ENCODE data around the gene NSF. TPM values are rescaled to one million over a fixed set of nuclear protein-coding genes. Genes with fewer than 3 reads are reported as not detected.

The NSF gene
- total RNA-seq, 4 donors from 2014 or later, result 24.5 to 80.0 (median 44.6) TPM

- Histone ChIP-seq H3K27me3 (peaks cover 0 to 6% of the 10 kb centered on the region in 2 donors), H3K4me3 (peak overlapping the region; percentile 44 to 68 (median 64)), H3K4me1 (peaks cover 0 to 21% (median 13%) of the 10 kb centered on the region in 4 donors), H3K9me3 (no peaks in the 10 kb centered on the region), H3K27ac (peak overlapping the region; percentile 62 to 87 (median 68)), H3K36me3 (no peaks in the 10 kb centered on the region)
- peak in 2 of 3 donors; percentile 73 to 81 for DNase-seq
- TF ChIP-seq, protein P1, sequence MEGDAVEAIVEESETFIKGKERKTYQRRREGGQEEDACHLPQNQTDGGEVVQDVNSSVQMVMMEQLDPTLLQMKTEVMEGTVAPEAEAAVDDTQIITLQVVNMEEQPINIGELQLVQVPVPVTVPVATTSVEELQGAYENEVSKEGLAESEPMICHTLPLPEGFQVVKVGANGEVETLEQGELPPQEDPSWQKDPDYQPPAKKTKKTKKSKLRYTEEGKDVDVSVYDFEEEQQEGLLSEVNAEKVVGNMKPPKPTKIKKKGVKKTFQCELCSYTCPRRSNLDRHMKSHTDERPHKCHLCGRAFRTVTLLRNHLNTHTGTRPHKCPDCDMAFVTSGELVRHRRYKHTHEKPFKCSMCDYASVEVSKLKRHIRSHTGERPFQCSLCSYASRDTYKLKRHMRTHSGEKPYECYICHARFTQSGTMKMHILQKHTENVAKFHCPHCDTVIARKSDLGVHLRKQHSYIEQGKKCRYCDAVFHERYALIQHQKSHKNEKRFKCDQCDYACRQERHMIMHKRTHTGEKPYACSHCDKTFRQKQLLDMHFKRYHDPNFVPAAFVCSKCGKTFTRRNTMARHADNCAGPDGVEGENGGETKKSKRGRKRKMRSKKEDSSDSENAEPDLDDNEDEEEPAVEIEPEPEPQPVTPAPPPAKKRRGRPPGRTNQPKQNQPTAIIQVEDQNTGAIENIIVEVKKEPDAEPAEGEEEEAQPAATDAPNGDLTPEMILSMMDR (IDR thresholded peaks at IDR 0.05), result peak in 1 of 6 experiments; percentile 5
- peak; percentile 50 to 57 for TF ChIP-seq POLR2A (IDR thresholded peaks at IDR 0.05)
Observed at GRCh38 chr17:46771561-46772474, 181.3 kb downstream of the NSF start.

GRCh38 chr17:46772475-46773220 lies 182.2 kb downstream of the NSF start:
- H3K27me3 ChIP-seq, result peaks cover 0 to 6% of the 10 kb centered on the region in 2 donors
- H3K36me3 ChIP-seq, result no peaks in the 10 kb centered on the region
- peak in 2 of 3 donors; percentile 37 to 45 for DNase-seq
- TF ChIP-seq, protein P1 (IDR thresholded peaks at IDR 0.05), result no peak
- TF ChIP-seq POLR2A (IDR thresholded peaks at IDR 0.05), result no peak
- peak overlapping the region; percentile 44 to 68 (median 64) for H3K4me3 ChIP-seq
- peak overlapping the region; percentile 38 to 87 (median 66) for H3K27ac ChIP-seq
- H3K9me3 ChIP-seq, result no peaks in the 10 kb centered on the region
- H3K4me1 ChIP-seq, result peaks cover 0 to 21% (median 13%) of the 10 kb centered on the region in 4 donors

DNA sequence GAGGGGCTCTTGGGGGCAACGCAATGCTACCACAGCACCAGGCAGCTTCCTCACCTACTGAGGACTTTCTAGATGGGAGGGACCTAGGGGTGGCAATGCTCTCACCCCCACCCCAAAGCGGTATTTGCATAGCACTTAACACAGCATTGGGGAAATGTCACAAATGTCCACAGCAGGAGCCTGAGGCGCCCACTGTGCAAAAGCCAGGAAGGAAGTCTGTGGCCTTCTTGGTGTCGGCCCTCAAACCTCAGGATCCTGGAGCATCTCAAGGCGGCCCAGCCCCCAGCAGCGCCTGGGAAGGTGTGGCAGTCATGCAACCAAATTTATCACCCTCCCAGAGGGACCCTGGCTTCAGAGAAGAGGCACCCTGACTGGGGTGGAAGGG lies 182.7 kb downstream of the NSF start:
- DNase-seq, result peak; percentile 29 to 51 (median 42)
- H3K4me1 ChIP-seq, result peaks cover 0 to 21% (median 13%) of the 10 kb centered on the region in 4 donors
- H3K9me3 ChIP-seq, result no peaks in the 10 kb centered on the region
- H3K36me3 ChIP-seq, result no peaks in the 10 kb centered on the region
- no peak overlapping the region for H3K4me3 ChIP-seq
- peaks cover 0 to 6% of the 10 kb centered on the region in 2 donors for H3K27me3 ChIP-seq
- H3K27ac ChIP-seq, result peak overlapping the region in 1 of 4 donors; percentile 5
- TF ChIP-seq, protein P1 (IDR thresholded peaks at IDR 0.05), result no peak
- no peak for TF ChIP-seq POLR2A (IDR thresholded peaks at IDR 0.05)

GRCh38 chr17:46773676-46774075 lies 183.2 kb downstream of the NSF start:
- Histone ChIP-seq H3K36me3 (no peaks in the 10 kb centered on the region), H3K4me3 (no peak overlapping the region), H3K4me1 (peaks cover 0 to 21% (median 13%) of the 10 kb centered on the region in 4 donors), H3K27me3 (peaks cover 0 to 6% of the 10 kb centered on the region in 2 donors), H3K9me3 (no peaks in the 10 kb centered on the region), H3K27ac (peak overlapping the region in 1 of 4 donors; percentile 5)
- peak in 2 of 3 donors; percentile 36 to 43 for DNase-seq
- TF ChIP-seq, protein P1 (IDR thresholded peaks at IDR 0.05), result no peak
- no peak for TF ChIP-seq POLR2A (IDR thresholded peaks at IDR 0.05)

DNA sequence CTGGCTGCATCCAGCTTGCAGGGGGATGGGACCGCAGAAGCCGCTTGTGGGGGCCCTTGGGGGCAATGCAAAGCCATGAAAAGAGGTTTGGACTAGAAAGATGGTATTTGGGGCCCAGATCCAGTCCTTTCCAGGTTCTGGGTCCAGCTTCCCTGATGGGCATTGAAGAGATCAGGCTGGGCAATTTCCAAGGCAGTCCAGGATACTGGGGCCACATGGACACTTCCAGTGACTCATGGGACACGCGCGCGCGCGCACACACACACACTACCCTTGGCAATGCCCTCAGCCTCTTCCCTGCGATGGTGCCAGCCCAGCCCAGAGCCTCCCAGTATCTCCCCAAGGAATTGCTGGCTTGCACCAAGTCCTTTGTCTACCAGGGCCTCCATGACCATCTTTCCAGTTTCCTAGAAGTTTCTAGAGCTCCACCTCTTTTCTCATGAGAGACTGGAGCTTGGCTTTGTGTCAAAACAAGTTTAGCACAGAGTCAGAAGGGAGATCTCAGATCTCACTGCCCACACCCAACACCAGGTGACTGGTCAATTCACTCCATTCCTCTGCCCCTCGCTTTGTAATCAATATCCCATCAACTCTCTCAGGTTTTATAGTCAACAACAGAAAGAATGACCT lies 183.8 kb downstream of the NSF start:
- Histone ChIP-seq H3K27me3 (peaks cover 0 to 6% of the 10 kb centered on the region in 2 donors), H3K36me3 (no peaks in the 10 kb centered on the region), H3K27ac (no peak overlapping the region), H3K4me1 (peaks cover 0 to 21% (median 13%) of the 10 kb centered on the region in 4 donors), H3K4me3 (no peak overlapping the region), H3K9me3 (no peaks in the 10 kb centered on the region)
- peak in 1 of 3 donors; percentile 46 for DNase-seq
- TF ChIP-seq, protein P1 (IDR thresholded peaks at IDR 0.05), result no peak
- no peak for TF ChIP-seq POLR2A (IDR thresholded peaks at IDR 0.05)

All from Peyer's patch (tissue), 4 donors.